HG03342 (cell line): ENCODE results near the gene LMBR1L.
"Not testable (repeated sequence)": the region's sequence is repeated elsewhere in the genome, so short reads cannot be mapped to it uniquely, and the experiment has no call there.

Experiments
- ATAC-seq: cut with Tn5 transposase; IDR thresholded peaks from one replicate; pipeline ENCODE4 v1.9.1; 2021; ENCODE audit warnings: mild to moderate bottlenecking, moderate library complexity; ENCODE audit not compliant: unreplicated experiment

The LMBR1L gene

DNA sequence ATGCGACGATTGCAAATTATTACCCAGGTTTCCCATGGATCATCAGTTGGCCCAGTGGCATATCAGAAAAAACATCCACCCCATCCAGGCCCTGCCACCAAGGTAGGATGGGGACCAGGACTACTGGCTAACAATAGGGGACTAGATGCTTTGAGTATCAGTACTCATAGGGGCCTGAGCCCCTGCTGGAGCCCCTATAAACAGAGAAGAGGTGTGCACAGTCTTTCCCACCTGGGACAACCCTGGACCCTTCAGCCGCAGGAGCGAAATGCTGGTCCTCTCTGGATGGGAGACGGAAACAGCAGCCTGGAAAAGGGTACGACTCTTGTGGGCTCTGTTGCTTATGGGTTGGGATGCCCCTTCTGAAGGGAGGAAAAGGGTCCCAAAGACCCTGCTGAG lies 21.7 kb downstream of the LMBR1L start:
- ATAC-seq = no peak

- peak; percentile 87 for ATAC-seq
Measured at GRCh38 chr12:49088150-49088931, 22.3 kb downstream of the LMBR1L start.

GRCh38 chr12:49086116-49086515 lies 24.5 kb downstream of the LMBR1L start:
- ATAC-seq = no peak

DNA sequence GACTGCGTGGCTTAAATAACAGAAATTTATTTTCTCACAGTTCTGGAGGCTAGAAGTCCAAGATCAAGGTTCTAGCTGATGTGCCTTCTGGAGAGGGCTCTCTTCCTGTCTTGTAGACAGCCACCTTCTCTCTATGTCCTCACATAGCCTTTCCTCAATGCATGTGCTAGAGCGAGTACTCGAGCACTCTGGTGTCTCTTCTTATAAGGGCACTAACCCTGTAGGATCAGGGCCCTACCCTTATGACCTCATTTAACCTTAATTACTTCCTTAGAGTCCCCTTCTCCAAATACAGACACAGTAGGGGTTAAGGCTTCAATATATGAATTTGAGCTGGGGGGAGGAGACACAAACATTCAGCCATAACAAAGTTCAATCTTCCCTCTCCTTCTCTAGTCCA lies 26.2 kb downstream of the LMBR1L start:
- no peak for ATAC-seq

GRCh38 chr12:49079793-49080192 lies 30.9 kb downstream of the LMBR1L start:
- ATAC-seq = no peak

GRCh38 chr12:49070971-49071370 lies 39.7 kb downstream of the LMBR1L start:
- ATAC-seq = no peak

GRCh38 chr12:49069507-49070346 lies 40.9 kb downstream of the LMBR1L start, which contains the start of gene RHEBL1:
TSS of gene RHEBL1 (minus strand) at chr12:49069979. CDS start at chr12:49069785, 194 bp downstream.
- peak; percentile 97 for ATAC-seq

- no peak for ATAC-seq
Measured at GRCh38 chr12:49068879-49069506, 41.7 kb downstream of the LMBR1L start.

DNA sequence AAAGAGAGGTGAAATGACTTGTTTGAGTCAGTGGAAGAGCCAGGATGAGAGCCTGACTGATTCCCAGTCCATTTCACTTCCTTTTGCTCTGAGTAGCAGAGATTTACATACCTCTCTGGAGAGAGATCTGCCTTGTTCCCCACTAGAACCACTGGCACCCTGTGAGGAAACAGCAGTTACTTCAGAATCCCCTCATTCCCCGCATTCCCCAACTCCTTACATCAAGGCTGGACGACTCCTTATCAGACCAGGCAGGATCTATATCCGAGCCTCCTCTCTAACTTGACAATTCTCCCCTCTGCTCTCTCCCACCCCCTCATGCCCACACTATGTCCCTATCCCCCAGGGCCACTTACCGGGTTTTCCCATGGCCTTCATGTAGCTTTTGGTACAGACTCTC lies 44.5 kb downstream of the LMBR1L start:
- no peak for ATAC-seq

DNA sequence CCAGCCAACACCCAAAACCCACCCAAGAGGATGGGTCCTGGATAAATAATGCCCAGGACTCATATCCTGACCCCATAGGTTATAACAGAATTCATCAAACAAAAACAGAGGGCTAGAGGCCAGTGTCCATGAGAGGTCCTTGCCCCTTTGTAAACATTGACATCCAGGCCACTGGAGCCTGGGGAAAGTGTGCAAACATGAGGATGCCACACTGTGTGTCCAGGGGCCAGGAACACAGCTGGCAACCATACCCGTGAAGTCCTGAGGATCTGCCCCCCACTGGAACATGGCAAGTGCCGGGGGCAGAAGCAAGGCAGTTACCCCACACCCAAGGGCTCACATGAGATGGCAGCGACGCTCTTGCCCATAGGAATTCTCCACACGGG lies 45.9 kb downstream of the LMBR1L start:
- ATAC-seq = no peak

DNA sequence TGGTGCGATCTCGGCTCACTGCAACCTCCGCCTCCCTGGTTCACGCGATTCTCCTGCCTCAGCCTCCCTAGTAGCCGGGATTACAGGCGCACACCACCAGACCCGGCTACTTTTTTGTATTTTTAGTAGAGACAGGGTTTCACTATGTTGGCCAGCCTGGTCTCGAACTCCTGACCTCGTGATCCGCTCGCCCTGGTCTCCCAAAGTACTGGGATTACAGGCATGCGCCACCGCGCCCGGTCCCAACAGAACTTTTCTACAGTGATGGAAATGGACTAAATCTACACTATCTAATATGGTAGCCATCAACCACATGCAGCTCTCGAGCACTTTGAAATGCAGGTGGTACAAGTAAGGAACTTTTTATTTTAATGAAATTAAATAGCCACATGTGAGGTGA lies 48.7 kb downstream of the LMBR1L start:
- not testable (repeated sequence) for ATAC-seq

DNA sequence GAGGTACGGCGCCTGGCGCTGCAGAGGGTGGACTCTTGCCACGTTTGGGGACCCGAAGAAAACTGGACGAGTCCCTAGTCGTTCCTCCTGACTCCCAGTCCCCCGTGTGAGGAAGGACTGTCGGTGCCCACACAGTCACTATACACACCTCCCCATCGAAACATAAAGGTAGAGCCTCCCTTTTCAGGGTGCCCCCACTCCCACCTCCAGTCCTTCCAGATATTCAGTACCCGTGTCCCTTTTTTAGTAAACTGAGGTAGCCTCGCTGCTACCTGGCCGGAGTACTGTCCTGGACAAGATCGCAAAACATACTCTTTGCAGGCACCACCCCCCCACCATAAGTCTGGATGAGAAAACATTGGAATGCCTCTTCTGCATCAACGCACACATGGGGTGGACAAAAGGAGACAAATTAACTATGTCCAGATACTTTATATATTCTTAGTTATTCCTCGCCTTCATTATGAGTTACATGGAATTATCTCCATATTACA lies 49.4 kb downstream of the LMBR1L start:
- ATAC-seq = no peak

- ATAC-seq = peak; percentile 54
Measured at GRCh38 chr12:49060237-49061156, 50.1 kb downstream of the LMBR1L start, which contains the start of gene KMT2D. TSS of gene KMT2D (minus strand) at chr12:49060794. CDS start at chr12:49055324, 5,470 bp downstream.

GRCh38 chr12:49059299-49060171 lies 51.1 kb downstream of the LMBR1L start:
- peak; percentile 7 for ATAC-seq

- ATAC-seq = no peak
Measured at GRCh38 chr12:49059045-49059298, 51.7 kb downstream of the LMBR1L start.

DNA sequence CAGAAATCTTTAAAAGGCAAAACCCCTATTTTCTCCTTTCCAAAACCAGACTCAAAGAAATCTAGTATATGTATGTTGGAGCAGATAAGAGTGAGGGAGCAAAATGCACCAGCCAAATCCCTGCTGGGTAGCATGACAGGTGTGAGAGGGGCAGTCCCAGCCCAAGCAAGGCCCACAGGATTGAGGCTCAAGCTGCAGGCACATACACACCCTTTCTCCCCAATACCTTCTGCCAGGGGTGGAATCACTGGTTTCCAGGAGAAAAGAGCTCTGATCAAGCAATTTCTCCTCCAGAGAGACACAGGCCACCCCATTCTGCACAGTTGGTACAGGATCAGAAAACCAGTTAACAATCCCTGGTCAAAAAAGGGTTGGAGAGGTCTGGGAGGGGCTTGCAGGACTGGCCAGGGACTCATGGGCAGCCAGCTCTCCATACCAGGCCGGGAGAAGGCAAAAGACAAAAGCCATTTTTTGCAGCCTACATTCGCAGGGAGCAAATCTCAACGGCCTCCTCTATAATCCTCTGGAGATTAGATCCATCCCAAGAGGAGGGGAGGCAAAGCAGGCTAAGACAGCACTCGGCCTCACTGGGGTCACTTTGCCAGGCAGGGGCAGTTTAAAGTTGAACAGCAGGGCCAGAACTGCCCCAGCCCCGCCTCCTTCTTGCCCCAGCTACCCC lies 52.1 kb downstream of the LMBR1L start:
- no peak for ATAC-seq

GRCh38 chr12:49057888-49058287 lies 52.8 kb downstream of the LMBR1L start:
- no peak for ATAC-seq

DNA sequence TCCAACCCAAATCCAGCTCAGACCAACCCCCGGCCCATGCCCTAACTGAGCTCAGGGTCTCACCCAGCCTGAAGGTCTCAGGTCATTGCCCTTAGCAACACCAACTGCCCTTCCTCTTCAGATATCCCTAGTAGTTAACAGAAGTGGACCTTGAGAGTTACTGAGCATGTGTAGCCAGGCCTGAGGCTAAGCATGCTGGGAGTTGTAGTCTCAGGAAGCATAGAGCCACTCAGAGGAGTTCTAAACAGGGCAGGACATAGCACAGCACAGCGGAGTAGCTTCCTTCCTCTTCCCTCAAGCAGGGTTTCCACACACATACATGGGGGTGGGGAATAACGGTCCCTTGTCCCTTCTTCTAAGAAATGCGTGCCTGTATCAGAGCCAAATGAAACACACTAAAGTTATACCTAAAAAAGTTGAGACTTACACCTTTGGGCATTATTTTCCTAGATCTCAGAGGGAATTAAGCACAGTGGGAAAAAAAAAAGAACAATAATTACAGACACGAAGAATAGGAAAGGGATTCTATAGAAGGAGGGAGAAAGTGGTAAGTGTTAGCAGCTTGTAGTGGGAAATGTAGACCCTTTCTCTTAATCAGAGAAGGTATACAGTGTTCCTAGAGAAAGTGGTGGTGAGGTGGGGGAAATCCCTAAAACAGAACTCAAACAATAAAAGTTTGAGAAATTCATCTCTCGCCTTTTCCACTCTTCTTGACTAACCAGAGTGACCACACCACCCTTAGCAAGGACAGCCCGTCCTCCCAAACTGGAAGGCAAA lies 54.5 kb downstream of the LMBR1L start:
- ATAC-seq = peak; percentile 60
